ENCODE results near the gene SORCS2.

DNA sequence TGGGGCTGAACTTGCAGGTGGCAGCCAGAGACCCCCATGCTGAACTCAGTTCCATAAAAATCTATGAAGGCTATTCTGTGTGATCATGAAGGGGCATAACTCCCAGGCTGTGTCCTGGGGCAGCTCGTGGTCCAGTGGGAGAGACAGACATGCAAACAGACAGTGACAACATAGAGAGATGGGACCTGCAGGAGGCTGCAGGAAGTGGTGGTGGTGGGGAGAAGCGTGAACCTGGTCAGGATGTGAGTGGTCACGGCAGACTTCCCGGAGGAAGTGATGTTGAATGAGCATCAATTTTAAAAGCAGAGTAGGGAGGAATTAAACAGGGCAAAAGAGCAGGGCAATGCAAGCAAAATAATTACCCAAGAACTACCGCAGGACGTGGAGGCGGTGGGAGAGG, 23.2 kb upstream of the SORCS2 start:
- no peak for TF ChIP-seq POLR2A (IDR thresholded peaks at IDR 0.05)
- TF ChIP-seq, protein P1, sequence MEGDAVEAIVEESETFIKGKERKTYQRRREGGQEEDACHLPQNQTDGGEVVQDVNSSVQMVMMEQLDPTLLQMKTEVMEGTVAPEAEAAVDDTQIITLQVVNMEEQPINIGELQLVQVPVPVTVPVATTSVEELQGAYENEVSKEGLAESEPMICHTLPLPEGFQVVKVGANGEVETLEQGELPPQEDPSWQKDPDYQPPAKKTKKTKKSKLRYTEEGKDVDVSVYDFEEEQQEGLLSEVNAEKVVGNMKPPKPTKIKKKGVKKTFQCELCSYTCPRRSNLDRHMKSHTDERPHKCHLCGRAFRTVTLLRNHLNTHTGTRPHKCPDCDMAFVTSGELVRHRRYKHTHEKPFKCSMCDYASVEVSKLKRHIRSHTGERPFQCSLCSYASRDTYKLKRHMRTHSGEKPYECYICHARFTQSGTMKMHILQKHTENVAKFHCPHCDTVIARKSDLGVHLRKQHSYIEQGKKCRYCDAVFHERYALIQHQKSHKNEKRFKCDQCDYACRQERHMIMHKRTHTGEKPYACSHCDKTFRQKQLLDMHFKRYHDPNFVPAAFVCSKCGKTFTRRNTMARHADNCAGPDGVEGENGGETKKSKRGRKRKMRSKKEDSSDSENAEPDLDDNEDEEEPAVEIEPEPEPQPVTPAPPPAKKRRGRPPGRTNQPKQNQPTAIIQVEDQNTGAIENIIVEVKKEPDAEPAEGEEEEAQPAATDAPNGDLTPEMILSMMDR (IDR thresholded peaks at IDR 0.05) = no peak
- TF ChIP-seq POLR2AphosphoS5 (IDR thresholded peaks at IDR 0.05) = no peak

Measured in breast epithelium (tissue), 3 donors.